Measurements from ENCODE around the gene PLOD3.

PLOD3 gene

GRCh38 chr7:101179117-101179516 lies 38.3 kb downstream of the PLOD3 start:
- DNase-seq (ENCODE audit: low spot score): no peak

GRCh38 chr7:101177644-101178043 lies 39.7 kb downstream of the PLOD3 start:
- no peak for DNase-seq (ENCODE audit: low spot score)

- no peak for DNase-seq (ENCODE audit: low spot score)
These were observed 41.7 kb downstream of the PLOD3 start for GRCh38 chr7:101175664-101176063.

GRCh38 chr7:101174322-101174854 lies 43.0 kb downstream of the PLOD3 start:
- DNase-seq (ENCODE audit: low spot score): no peak

GRCh38 chr7:101173752-101174244 lies 43.6 kb downstream of the PLOD3 start:
- DNase-seq (ENCODE audit: low spot score): peak; percentile 46

- peak; percentile 74 for DNase-seq (ENCODE audit: low spot score)
These were observed 44.3 kb downstream of the PLOD3 start for GRCh38 chr7:101172854-101173751.

- DNase-seq (ENCODE audit: low spot score): no peak
These were observed 45.2 kb downstream of the PLOD3 start for GRCh38 chr7:101172005-101172853.

GRCh38 chr7:101171442-101171837 lies 45.9 kb downstream of the PLOD3 start:
- no peak for DNase-seq (ENCODE audit: low spot score)

- DNase-seq (ENCODE audit: low spot score): no peak
These were observed 46.6 kb downstream of the PLOD3 start for GRCh38 chr7:101170617-101171441.

GRCh38 chr7:101169838-101170551 lies 47.4 kb downstream of the PLOD3 start:
- peak; percentile 75 for DNase-seq (ENCODE audit: low spot score)

- DNase-seq (ENCODE audit: low spot score): no peak
These were observed 48.1 kb downstream of the PLOD3 start for GRCh38 chr7:101169110-101169837.

- no peak for DNase-seq (ENCODE audit: low spot score)
These were observed 48.9 kb downstream of the PLOD3 start for GRCh38 chr7:101168412-101169049.

GRCh38 chr7:101167645-101168411 lies 49.6 kb downstream of the PLOD3 start:
- DNase-seq (ENCODE audit: low spot score): no peak

GRCh38 chr7:101166909-101167644 lies 50.3 kb downstream of the PLOD3 start:
- no peak for DNase-seq (ENCODE audit: low spot score)

- DNase-seq (ENCODE audit: low spot score): no peak
These were observed 50.8 kb downstream of the PLOD3 start for GRCh38 chr7:101166648-101166908.

GRCh38 chr7:101165958-101166647 lies 51.3 kb downstream of the PLOD3 start:
- no peak for DNase-seq (ENCODE audit: low spot score)

- DNase-seq (ENCODE audit: low spot score): peak; percentile 98
These were observed 52.1 kb downstream of the PLOD3 start, which contains the start of gene VGF for GRCh38 chr7:101165075-101165957. Gene VGF, minus strand, starts transcription at chr7:101165569. Its CDS starts 726 bp downstream, at chr7:101164843.

Measured in LoVo (cell line).